ENCODE measurements around the gene LRRC10.

GRCh38 chr12:69641546-69641945, 30.8 kb upstream of the LRRC10 start:
- TF ChIP-seq EZH2 (IDR thresholded peaks at IDR 0.05; ENCODE audit: insufficient read depth, poor library complexity, severe bottlenecking) = no peak
- TF ChIP-seq EZH2phosphoT487 (IDR thresholded peaks at IDR 0.05; ENCODE audit: insufficient read depth, low read depth) = no peak
